K562 (cell line): ENCODE data around the gene CCDC78. TPM values are rescaled to one million over a fixed set of nuclear protein-coding genes. Genes with fewer than 3 reads are reported as not detected.
A peak's percentile ranks its signal among the peaks of the same experiment; 100 is the strongest.

Experiments used
- FOXK1 ChIP-seq: sonication (generic); formaldehyde crosslinking; IDR thresholded peaks from 2 replicates; pipeline ENCODE4 v1.8.0; 2022; ENCODE audit warnings: missing genetic modification reagents, mild to moderate bottlenecking, borderline replicate concordance
- FOXP1 ChIP-seq: sonication (generic); formaldehyde crosslinking; IDR thresholded peaks from 2 replicates; pipeline ENCODE4 v1.8.0; 2022; ENCODE audit warnings: mild to moderate bottlenecking, missing genetic modification reagents
- HOXB6 ChIP-seq: fragments of 250-450 bp; sonication (Bioruptor Pico); IDR thresholded peaks from 2 replicates; pipeline ENCODE4 v1.5.1; 2022; ENCODE audit warnings: mild to moderate bottlenecking, borderline replicate concordance
- KDM1A ChIP-seq, 2 experiments: fragments of 450-650 bp; IDR thresholded peaks; 2 replicates each; pipeline ENCODE4 v1.6.1; 2016; ENCODE audit warnings: mild to moderate bottlenecking in 2 of 2
- MAX ChIP-seq: sonication (generic); formaldehyde crosslinking; IDR thresholded peaks from 2 replicates; pipeline ENCODE4 v1.9.0; 2022; ENCODE audit warnings: mild to moderate bottlenecking, missing genetic modification reagents
- MCM3 ChIP-seq: fragments of 450-650 bp; IDR thresholded peaks from 2 replicates; pipeline ENCODE4 v1.6.1; 2016
- MECOM ChIP-seq: fragments of 250-450 bp; sonication (Bioruptor Pico); IDR thresholded peaks from 2 replicates; pipeline ENCODE4 v1.8.0; 2022; ENCODE audit warnings: inconsistent platforms
- PCBP1 ChIP-seq: fragments of 200-400 bp; formaldehyde crosslinking; IDR thresholded peaks from 2 replicates; pipeline ENCODE4 v1.6.1; 2018; ENCODE audit warnings: mild to moderate bottlenecking, low read depth, low read length; ENCODE audit not compliant: poor library complexity, severe bottlenecking
- PHB ChIP-seq: fragments of 250-450 bp; sonication (Bioruptor Pico); IDR thresholded peaks from 2 replicates; pipeline ENCODE4 v1.5.0; 2021
- POLR2AphosphoS5 ChIP-seq: IDR thresholded peaks from 2 replicates; pipeline ENCODE4 v1.6.1; 2011; ENCODE audit warnings: mild to moderate bottlenecking, low read depth, low read length, moderate library complexity; ENCODE audit not compliant: control insufficient read depth, insufficient read depth
- POLR2B ChIP-seq: fragments of 450-650 bp; IDR thresholded peaks from 2 replicates; pipeline ENCODE4 v1.6.1; 2018; ENCODE audit warnings: low read depth; ENCODE audit not compliant: partially characterized antibody
- SRSF7 ChIP-seq: fragments of 200-400 bp; formaldehyde crosslinking; optimal IDR thresholded peaks from 2 replicates; pipeline ENCODE3; 2017; ENCODE audit warnings: mild to moderate bottlenecking, low read depth, low read length
- TBP ChIP-seq: optimal IDR thresholded peaks from 2 replicates; pipeline ENCODE3; 2011; ENCODE audit warnings: low read depth, low read length, improper control_type of control experiment
- TFAM ChIP-seq: fragments of 250-450 bp; sonication (Bioruptor Pico); conservative IDR thresholded peaks from 2 replicates; pipeline ENCODE4 v1.5.0; 2021; ENCODE audit warnings: mild to moderate bottlenecking, moderate library complexity
- XRCC5 ChIP-seq: fragments of 200-400 bp; formaldehyde crosslinking; IDR thresholded peaks from 2 replicates; pipeline ENCODE4 v1.6.1; 2017; ENCODE audit warnings: low read depth, mild to moderate bottlenecking, low read length
- ZKSCAN3 ChIP-seq: fragments of 250-450 bp; sonication (Bioruptor Pico); IDR thresholded peaks from 2 replicates; pipeline ENCODE4 v1.4.0; 2020
- ZNF695 ChIP-seq: fragments of 450-650 bp; formaldehyde crosslinking; IDR thresholded peaks from 2 replicates; pipeline ENCODE4 v1.4.0; 2020; ENCODE audit warnings: mild to moderate bottlenecking, moderate library complexity
- ZNF79 ChIP-seq: fragments of 250-450 bp; sonication (Bioruptor Pico); IDR thresholded peaks from 2 replicates; pipeline ENCODE4 v1.4.0; 2020; ENCODE audit warnings: low read depth, mild to moderate bottlenecking, moderate library complexity
- polyA plus RNA-seq, 8 experiments: library from polyadenylated mRNA; depleted of rRNA in 4 of 8; stranded (reverse) in 5 of 8; unstranded in 3 of 8; fragments of >200 nt; fragmentation: Nextera tagmentation in 2 of 8; fragmentation: Illumina TruSeq in 1 of 8; extraction: Ambion mirVana in 2 of 8; extraction: Trizol in 1 of 8; gene quantifications; 2 replicates each; pipeline versions ENCODE4 v1.2.1 to v1.2.3, GENCODE V29; 2011 to 2014; ENCODE audit warnings: inconsistent platforms in 1 of 8, missing spikeins in 1 of 8
- total RNA-seq, 7 experiments: library from RNA; depleted of rRNA in 6 of 7; stranded (reverse); fragments of >200 nt in 6 of 7; fragmentation: Illumina TruSeq in 2 of 7; extraction: Trizol in 2 of 7; gene quantifications; 2 replicates each; pipeline versions ENCODE4 v1.2.1 to v1.2.3, GENCODE V29; 2011 to 2021; ENCODE audit warnings: low replicate concordance in 1 of 7
- TF ChIP-seq, protein P1 (sequence below): fragments of 250-450 bp; sonication (Bioruptor Pico); IDR thresholded peaks from 2 replicates; pipeline ENCODE4 v1.5.0; 2022; ENCODE audit warnings: mild to moderate bottlenecking
- TF ChIP-seq, protein P2 (sequence below): fragments of 450-650 bp; IDR thresholded peaks from 2 replicates; pipeline ENCODE4 v1.6.1; 2017; ENCODE audit warnings: antibody characterized with exemption, mild to moderate bottlenecking
- TF ChIP-seq, protein P3 (sequence below): sonication (generic); formaldehyde crosslinking; IDR thresholded peaks from 2 replicates; pipeline ENCODE4 v1.8.1; 2023; ENCODE audit warnings: mild to moderate bottlenecking, missing genetic modification reagents

Gene CCDC78
- total and polyA plus RNA-seq, 9 of the 15 experiments (the other 6 are each of a cell fraction or from before 2014, with no cell fraction given) = 0.24 to 17.7 (median 2.9) TPM

DNA sequence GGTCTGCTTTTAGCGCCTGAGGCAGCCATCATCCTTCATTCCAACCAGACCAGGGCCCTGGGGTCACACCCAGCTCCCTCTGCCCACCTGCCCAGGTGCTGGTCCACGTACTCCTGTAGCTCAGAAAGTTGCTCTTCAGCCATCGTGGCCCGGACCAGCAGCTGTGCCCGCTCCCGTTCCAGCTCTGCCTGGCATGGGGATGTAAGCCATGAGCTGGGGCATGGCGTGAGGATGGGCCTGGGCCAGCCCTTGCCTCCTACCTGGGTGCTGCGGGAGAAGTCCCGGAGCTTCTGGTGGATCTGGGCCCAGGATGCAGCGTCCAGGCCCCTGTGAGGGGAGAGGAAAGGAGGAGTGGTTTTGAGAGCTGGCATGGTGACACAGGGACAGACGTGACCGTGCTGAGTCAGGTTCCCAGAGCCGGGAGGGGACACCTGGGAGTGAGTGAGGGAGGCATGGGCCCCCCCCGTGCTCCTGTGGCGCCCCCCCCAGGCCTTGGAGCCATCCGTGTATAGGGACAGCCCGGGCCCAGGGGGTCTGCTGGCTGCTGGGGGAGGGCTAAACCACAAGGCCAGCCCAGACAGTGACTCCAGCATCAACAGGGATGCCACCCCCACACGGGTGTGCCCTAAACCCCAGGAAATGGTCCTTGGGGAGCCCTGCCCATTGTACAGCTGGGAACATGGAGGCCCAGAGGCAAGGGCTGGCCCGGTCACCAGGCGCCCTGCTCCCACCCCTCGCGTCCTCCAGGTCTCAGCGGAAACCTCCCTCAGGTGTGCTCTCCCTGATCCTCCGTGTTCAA lies 3.2 kb downstream of the CCDC78 start (continued):
- TF ChIP-seq, protein P1, sequence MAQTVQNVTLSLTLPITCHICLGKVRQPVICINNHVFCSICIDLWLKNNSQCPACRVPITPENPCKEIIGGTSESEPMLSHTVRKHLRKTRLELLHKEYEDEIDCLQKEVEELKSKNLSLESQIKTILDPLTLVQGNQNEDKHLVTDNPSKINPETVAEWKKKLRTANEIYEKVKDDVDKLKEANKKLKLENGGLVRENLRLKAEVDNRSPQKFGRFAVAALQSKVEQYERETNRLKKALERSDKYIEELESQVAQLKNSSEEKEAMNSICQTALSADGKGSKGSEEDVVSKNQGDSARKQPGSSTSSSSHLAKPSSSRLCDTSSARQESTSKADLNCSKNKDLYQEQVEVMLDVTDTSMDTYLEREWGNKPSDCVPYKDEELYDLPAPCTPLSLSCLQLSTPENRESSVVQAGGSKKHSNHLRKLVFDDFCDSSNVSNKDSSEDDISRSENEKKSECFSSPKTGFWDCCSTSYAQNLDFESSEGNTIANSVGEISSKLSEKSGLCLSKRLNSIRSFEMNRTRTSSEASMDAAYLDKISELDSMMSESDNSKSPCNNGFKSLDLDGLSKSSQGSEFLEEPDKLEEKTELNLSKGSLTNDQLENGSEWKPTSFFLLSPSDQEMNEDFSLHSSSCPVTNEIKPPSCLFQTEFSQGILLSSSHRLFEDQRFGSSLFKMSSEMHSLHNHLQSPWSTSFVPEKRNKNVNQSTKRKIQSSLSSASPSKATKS (CRISPR knock-in tag) = no peak
- TF ChIP-seq KDM1A (IDR thresholded peaks at IDR 0.05) (peak in 1 of 2 experiments; percentile 71; a peak in 1 of 4 replicates), PCBP1 (no peak), ZKSCAN3 (CRISPR knock-in tag) (no peak), TFAM (CRISPR knock-in tag) (no peak), HOXB6 (CRISPR knock-in tag) (no peak), XRCC5 (no peak), FOXK1 (CRISPR knock-in tag) (no peak), SRSF7 (no peak), MECOM (CRISPR knock-in tag) (no peak), ZNF695 (CRISPR knock-in tag) (no peak), PHB (no peak), POLR2B (no peak), TBP (no peak), FOXP1 (CRISPR knock-in tag) (no peak), MAX (0 out of 2 replicates have a peak, but pooled peaks have one; percentile 23), POLR2AphosphoS5 (peak; percentile 8; the same call in 1 of the 2 replicates), ZNF79 (CRISPR knock-in tag) (no peak), MCM3 (no peak)
- TF ChIP-seq, protein P2, sequence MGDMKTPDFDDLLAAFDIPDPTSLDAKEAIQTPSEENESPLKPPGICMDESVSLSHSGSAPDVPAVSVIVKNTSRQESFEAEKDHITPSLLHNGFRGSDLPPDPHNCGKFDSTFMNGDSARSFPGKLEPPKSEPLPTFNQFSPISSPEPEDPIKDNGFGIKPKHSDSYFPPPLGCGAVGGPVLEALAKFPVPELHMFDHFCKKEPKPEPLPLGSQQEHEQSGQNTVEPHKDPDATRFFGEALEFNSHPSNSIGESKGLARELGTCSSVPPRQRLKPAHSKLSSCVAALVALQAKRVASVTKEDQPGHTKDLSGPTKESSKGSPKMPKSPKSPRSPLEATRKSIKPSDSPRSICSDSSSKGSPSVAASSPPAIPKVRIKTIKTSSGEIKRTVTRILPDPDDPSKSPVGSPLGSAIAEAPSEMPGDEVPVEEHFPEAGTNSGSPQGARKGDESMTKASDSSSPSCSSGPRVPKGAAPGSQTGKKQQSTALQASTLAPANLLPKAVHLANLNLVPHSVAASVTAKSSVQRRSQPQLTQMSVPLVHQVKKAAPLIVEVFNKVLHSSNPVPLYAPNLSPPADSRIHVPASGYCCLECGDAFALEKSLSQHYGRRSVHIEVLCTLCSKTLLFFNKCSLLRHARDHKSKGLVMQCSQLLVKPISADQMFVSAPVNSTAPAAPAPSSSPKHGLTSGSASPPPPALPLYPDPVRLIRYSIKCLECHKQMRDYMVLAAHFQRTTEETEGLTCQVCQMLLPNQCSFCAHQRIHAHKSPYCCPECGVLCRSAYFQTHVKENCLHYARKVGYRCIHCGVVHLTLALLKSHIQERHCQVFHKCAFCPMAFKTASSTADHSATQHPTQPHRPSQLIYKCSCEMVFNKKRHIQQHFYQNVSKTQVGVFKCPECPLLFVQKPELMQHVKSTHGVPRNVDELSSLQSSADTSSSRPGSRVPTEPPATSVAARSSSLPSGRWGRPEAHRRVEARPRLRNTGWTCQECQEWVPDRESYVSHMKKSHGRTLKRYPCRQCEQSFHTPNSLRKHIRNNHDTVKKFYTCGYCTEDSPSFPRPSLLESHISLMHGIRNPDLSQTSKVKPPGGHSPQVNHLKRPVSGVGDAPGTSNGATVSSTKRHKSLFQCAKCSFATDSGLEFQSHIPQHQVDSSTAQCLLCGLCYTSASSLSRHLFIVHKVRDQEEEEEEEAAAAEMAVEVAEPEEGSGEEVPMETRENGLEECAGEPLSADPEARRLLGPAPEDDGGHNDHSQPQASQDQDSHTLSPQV = no peak
- TF ChIP-seq, protein P3, sequence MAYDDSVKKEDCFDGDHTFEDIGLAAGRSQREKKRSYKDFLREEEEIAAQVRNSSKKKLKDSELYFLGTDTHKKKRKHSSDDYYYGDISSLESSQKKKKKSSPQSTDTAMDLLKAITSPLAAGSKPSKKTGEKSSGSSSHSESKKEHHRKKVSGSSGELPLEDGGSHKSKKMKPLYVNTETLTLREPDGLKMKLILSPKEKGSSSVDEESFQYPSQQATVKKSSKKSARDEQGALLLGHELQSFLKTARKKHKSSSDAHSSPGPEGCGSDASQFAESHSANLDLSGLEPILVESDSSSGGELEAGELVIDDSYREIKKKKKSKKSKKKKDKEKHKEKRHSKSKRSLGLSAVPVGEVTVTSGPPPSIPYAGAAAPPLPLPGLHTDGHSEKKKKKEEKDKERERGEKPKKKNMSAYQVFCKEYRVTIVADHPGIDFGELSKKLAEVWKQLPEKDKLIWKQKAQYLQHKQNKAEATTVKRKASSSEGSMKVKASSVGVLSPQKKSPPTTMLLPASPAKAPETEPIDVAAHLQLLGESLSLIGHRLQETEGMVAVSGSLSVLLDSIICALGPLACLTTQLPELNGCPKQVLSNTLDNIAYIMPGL = no peak
